Measurements from ENCODE around the gene KLHL29. TPM values are rescaled to one million over a fixed set of nuclear protein-coding genes. Genes with fewer than 3 reads are reported as not detected.
"Not testable (repeated sequence)": the region's sequence is repeated elsewhere in the genome, so short reads cannot be mapped to it uniquely, and the experiment has no call there.

The KLHL29 gene
- total RNA-seq, 1 donor from 2014 or later = 2.2 TPM

GRCh38 chr2:23705771-23706612 is 321.0 kb downstream of the KLHL29 start:
- intact Hi-C loops (cut with micrococcal nuclease) = no loop called here

- intact Hi-C loops (cut with micrococcal nuclease) = no loop called here
Observed at GRCh38 chr2:23706613-23707078, 321.7 kb downstream of the KLHL29 start.

- intact Hi-C loops (cut with micrococcal nuclease) = no loop called here
Observed at GRCh38 chr2:23707096-23707495, 322.1 kb downstream of the KLHL29 start.

- intact Hi-C loops (cut with micrococcal nuclease) = no loop called here
Observed at GRCh38 chr2:23708771-23709170, 323.8 kb downstream of the KLHL29 start.

- intact Hi-C loops (cut with micrococcal nuclease) = no loop called here
Observed at GRCh38 chr2:23709311-23709710, 324.3 kb downstream of the KLHL29 start.

- intact Hi-C loops (cut with micrococcal nuclease) = no loop called here
Observed at GRCh38 chr2:23711979-23712755, 327.2 kb downstream of the KLHL29 start.

- intact Hi-C loops (cut with micrococcal nuclease) = no loop called here
Observed at GRCh38 chr2:23712756-23713151, 327.8 kb downstream of the KLHL29 start.

GRCh38 chr2:23713351-23713750 is 328.4 kb downstream of the KLHL29 start:
- intact Hi-C loops (cut with micrococcal nuclease) = no loop called here

- intact Hi-C loops (cut with micrococcal nuclease) = no loop called here
Observed at GRCh38 chr2:23718931-23719700, 334.1 kb downstream of the KLHL29 start.

GRCh38 chr2:23719716-23720115 is 334.7 kb downstream of the KLHL29 start:
- intact Hi-C loops (cut with micrococcal nuclease) = no loop called here

GRCh38 chr2:23720705-23721453 is 335.9 kb downstream of the KLHL29 start:
- intact Hi-C loops (cut with micrococcal nuclease) = no loop called here

GRCh38 chr2:23721454-23721826 is 336.5 kb downstream of the KLHL29 start:
- intact Hi-C loops (cut with micrococcal nuclease) = no loop called here

- intact Hi-C loops (cut with micrococcal nuclease) = no loop called here
Observed at GRCh38 chr2:23722255-23722654, 337.3 kb downstream of the KLHL29 start.

GRCh38 chr2:23723029-23723428 is 338.1 kb downstream of the KLHL29 start:
- intact Hi-C loops (cut with micrococcal nuclease) = not testable (repeated sequence)

- intact Hi-C loops (cut with micrococcal nuclease) = no loop called here
Observed at GRCh38 chr2:23734416-23734815, 349.4 kb downstream of the KLHL29 start.

- intact Hi-C loops (cut with micrococcal nuclease) = not testable (repeated sequence)
Observed at GRCh38 chr2:23736783-23737182, 351.8 kb downstream of the KLHL29 start.

- intact Hi-C loops (cut with micrococcal nuclease) = no loop called here
Observed at GRCh38 chr2:23745068-23745725, 360.2 kb downstream of the KLHL29 start.

- intact Hi-C loops (cut with micrococcal nuclease) = no loop called here
Observed at GRCh38 chr2:23745726-23746105, 360.7 kb downstream of the KLHL29 start.

- intact Hi-C loops (cut with micrococcal nuclease) = no loop called here
Observed at GRCh38 chr2:23746141-23746863, 361.3 kb downstream of the KLHL29 start.

Measured in T-helper 2 cell treated with Interferon-gamma antibody and Interleukin-4, amounts not matched to agents 100 ng/mL and 5 ng/mL, for 36 hours (primary cell).